CD1c-positive myeloid dendritic cell (primary cell): Measurements from ENCODE around the gene CACNA2D2.
A peak's percentile ranks its signal among the peaks of the same experiment; 100 is the strongest.
"Not testable (repeated sequence)": the region's sequence is repeated elsewhere in the genome, so short reads cannot be mapped to it uniquely, and the experiment has no call there.

Experiments
- DNase-seq: peaks from one replicate; pipeline ENCODE4 v3.0.0-alpha.2; 2016; ENCODE audit errors: extremely low spot score

CACNA2D2 gene

DNA sequence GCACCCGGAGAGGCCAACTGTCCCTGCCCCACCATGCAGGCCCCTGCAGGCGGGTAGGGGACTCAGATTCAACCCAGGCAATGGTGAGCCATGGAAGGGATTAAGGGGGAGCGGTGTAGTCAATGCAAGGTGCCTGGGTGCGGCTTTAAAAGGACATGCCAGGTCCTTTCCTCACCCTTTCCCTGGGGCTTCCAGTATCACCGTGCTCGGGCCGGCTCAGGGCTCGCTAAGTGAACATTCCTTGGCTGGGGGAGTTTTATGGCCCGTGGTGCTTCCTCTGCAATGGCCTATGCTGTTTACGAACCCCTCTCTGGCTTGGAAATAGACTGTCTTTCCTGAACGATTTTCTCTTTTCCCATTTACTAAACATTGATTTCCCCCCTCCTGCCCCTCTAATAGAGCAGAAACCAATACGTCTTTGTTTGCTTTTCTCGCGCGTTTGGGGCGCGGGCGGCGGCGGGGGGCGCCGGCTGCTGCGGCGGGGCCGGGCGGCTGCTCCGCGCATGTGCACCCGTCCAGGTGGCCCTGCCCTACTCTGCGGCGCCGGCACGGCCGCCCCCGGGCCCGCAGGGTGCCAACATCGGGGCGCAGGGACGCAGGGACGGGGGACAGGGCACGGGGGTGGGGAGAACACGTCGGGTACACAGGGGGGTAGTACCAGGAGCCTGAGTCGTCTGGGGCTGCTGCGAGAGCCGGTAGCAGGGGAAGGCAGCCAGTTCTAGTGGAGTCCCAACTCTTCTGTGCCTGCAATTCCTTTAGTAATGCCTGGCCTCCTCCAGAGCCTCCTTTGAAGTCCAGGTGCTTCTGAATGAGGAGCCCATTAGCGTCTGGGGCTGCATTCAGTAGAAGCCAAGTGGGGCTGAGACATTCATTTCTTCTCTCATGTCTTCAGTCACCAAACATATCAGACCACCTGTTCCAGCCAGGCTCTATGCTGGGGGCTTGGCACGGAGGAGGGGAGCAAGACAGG, 26.9 kb upstream of the CACNA2D2 start:
- DNase-seq, result no peak

GRCh38 chr3:50525987-50526386, 22.6 kb upstream of the CACNA2D2 start:
- DNase-seq, result peak; percentile 87

GRCh38 chr3:50525191-50525910, 21.9 kb upstream of the CACNA2D2 start:
- DNase-seq, result no peak

GRCh38 chr3:50524746-50525145, 21.3 kb upstream of the CACNA2D2 start:
- no peak for DNase-seq

DNA sequence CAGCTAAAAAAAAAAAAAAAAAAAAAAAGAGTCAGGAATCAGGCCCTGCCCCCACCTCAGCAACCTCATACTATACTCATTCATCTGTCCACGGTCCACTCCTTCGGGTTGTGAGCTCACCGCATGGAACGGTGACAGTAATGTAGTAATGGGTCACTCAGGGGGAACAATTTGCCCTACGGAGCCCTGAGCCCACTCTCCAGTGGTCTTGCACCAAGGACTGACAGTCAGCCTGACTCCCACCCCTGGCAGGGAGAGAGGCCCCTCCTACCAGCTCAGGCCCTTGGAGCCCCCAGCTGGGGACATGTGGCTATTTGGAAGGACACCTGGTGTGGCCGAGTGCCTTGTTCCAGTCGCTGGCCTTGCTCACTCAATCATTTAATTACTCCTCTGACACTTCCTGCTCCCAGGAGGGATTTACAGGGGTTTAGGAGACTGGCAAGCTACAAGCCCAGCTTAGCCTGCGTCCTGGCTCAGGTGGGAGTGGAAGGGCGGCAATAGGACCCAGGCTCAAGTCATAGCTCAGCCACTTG, 19.9 kb upstream of the CACNA2D2 start:
- no peak for DNase-seq

- no peak for DNase-seq
Measured at GRCh38 chr3:50521572-50521971, 18.1 kb upstream of the CACNA2D2 start.

DNA sequence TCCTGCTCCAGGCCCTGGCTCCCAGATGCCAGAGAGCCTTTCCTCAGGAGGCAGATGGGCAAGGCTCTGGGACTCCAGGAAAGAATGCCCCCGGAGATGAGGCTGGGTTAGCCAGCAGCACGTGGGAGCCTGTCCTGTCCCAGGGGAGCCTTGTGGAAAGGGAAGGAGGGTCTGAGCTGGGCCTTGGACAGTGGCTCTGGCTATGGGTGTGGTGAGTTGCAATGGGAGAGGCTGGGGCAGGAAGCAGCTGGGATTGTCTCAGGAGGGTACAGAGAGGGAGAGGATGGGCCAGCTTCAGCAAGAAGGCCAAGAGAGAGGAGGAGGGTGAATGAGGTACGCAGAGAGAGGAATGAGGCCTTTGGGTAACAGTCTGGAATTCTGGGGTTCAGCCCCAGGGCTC, 17.4 kb upstream of the CACNA2D2 start:
- DNase-seq, result no peak

GRCh38 chr3:50519471-50520089, 16.1 kb upstream of the CACNA2D2 start:
- peak; percentile 68 for DNase-seq

- DNase-seq, result no peak
Measured at GRCh38 chr3:50518436-50518835, 15.0 kb upstream of the CACNA2D2 start.

- no peak for DNase-seq
Measured at GRCh38 chr3:50517721-50518206, 14.3 kb upstream of the CACNA2D2 start.

GRCh38 chr3:50516440-50516871, 13.0 kb upstream of the CACNA2D2 start:
- no peak for DNase-seq

GRCh38 chr3:50515565-50516439, 12.4 kb upstream of the CACNA2D2 start:
- peak; percentile 56 for DNase-seq

DNA sequence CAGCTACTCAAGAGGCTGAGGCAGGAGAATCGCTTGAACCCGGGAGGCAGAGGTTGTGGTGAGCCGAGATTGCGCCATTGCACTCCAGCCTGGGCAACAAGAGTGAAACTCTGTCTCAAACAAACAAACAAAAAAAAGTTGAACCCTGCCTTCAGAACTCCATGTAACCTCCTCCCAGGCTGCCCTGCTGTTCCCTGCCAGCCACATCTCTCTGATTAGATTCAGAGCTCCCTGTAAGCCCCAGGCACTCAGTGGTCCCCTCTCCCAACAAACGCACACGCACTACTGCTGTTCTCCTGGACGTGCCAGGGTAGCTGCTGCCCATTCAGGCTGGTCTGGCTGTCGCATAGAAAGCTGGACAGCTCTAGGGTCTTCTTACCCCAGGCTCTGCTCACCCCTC, 9.5 kb upstream of the CACNA2D2 start:
- DNase-seq, result not testable (repeated sequence)

GRCh38 chr3:50512131-50512530, 8.7 kb upstream of the CACNA2D2 start:
- no peak for DNase-seq

DNA sequence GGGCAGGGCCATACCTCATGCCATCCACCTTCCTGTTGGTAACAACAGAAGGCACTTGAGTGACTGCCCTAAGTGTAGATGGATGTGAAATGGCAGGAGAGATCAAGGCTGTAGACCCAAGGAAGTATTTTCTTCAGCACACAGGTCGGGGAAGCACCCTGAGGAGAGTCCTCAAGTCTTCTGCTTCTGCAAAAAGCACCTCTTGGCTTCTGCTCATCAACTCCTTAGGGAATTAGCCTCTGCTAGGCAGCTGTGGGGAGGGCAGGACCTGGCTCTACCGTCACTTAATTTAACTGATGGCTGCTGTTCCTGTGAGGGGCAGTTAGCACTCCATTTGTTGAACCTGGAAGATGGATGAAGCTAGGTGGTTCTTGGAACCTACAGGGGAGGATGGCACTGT, 6.9 kb upstream of the CACNA2D2 start:
- no peak for DNase-seq

DNA sequence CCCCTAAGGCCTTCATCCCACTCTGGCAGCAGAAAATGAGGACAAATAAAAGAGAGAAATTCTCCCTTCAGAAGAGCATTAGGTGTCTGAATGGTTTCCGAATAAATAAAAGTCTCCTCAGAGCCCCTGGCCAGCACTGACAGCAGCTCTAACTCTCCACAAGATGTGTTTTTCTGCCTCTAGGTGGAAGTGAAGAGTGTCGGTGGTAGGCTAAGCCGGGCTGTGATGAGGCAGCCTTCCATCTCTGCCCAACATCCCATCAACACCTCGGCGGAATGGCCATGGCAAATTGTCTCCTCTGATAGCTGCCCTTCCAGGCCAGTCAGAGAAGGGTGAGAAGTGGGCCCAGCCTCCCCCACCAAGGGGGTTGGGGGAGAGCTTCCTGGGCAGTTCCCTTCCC, 6.3 kb upstream of the CACNA2D2 start:
- no peak for DNase-seq

DNA sequence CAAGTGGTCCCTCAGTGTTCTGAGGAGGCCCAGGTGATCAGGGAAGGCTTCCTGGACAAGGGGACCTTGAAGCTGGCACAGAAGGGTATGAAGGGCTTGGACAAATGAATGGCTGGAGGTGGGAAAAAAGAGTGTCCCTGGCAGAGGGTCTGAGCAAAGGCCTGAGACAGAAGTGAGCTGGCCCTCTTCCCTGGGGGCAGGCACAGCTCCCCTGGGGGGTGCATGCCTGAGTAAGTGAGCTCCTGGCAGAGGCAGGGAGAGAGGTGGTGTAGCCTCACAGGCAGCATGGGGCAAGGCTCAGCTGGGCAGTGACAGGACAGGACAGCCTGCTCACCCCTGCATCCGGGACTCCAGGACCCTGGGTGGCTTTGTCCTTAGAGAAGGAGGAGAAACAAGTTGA, 5.4 kb upstream of the CACNA2D2 start:
- DNase-seq, result no peak

- no peak for DNase-seq
Measured at GRCh38 chr3:50506169-50506568, 2.7 kb upstream of the CACNA2D2 start.

DNA sequence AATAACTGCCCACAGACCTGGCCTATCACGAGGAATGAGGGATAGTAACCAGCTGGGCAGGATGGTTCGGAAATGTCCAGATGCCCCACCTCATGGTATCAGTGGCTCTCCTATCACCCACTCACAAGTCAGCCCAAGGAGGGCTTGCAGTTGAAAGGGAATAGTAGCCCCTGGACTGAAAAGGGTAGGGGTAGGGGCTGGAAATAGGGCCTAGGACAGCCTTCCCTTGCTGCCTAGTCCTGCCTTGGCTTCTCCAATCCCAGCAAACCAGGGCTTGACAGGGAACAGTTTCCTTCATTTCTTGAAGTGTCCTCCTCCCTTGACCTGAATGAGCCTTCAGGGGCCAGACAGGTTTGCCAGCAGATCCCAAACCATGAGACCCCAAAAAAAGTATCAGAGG, 1.2 kb upstream of the CACNA2D2 start:
- DNase-seq, result no peak

DNA sequence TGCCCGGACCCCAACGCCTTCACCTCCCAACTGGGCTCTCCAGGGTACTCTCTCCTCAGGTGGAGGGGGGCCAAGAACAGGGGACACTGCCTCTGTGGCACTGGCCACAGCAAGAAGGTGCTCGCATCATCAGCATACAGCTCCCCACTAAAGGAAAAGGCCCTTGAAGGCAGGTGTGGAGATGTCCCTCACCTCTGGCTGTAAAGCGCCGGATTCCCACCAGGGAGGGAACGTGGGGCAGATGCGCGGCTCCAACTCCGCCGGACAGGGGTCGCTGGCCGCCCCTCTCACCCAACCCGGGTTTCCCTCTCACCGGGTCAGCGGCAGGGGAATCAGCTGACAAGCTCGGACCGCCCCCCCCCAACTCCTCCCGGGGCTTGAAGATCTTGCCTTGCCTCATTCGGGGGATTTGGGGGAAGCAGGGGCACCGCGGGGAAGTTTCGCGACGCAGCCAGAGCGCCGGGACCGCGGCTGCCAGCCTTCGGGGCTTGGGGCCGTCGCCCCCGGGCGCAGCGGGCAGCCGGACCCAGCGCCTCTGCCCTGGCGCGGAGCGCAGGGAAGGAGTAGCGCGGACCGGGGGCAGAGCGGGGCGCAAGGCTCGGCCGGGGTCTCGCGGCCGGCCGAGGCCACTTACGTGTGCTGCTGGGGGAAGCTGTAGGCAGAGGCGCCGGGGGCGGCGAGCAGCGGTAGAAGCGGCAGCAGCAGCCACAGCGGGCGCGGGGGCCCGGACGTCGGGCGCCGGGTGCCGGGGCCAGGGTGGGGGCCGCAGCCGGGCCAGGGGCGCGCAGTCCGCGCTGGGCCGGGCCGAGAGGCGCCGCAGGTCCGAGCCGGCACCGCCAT, 630 bp downstream of the CACNA2D2 start:
- no peak for DNase-seq
